GM12892 (cell line): ENCODE data around the gene OR10H4.

Experiments
- DNase-seq: peaks from one replicate; pipeline ENCODE4 v3.0.0; 2011; ENCODE audit not compliant: insufficient read length
- FAIRE-seq: peaks from 2 replicates; lab custom pipeline; 2011; peaks lifted over from hg19 to GRCh38; lab: Jason Lieb, UNC
- POLR2A ChIP-seq: IDR thresholded peaks from 2 replicates; pipeline ENCODE4 v1.6.1; 2011; ENCODE audit warnings: low read depth, low read length, control low read depth
- POLR2AphosphoS5 ChIP-seq: IDR thresholded peaks from 2 replicates; pipeline ENCODE4 v1.6.1; 2011; ENCODE audit warnings: low read depth, low read length, control low read depth
- TAF1 ChIP-seq: IDR thresholded peaks from 2 replicates; pipeline ENCODE4 v1.6.1; 2011; ENCODE audit warnings: low read depth, mild to moderate bottlenecking, control low read depth, low read length, borderline replicate concordance

OR10H4 gene

DNA sequence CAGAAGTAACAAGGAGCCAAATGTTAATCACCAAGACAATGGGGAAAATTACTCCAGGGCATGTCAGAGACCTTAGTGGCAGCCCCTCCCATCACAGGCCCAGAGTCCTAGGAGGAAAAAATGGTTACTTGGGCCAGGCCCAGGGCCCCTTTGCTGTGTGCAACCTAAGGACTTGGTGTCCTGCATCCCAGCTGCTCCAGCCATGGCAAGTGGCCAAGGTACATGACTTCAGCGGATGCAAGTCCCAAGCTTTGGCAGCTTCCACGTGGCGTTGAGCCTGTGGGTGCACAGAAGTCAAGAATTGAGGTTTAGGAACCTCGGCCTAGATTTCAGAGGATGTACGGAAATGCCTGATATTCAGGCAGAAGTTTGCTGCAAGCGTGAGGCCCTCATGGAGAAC is 46.7 kb downstream of the OR10H4 start:
- no peak for DNase-seq
- no peak for FAIRE-seq
- TF ChIP-seq POLR2AphosphoS5 (no peak), POLR2A (no peak), TAF1 (no peak)

DNA sequence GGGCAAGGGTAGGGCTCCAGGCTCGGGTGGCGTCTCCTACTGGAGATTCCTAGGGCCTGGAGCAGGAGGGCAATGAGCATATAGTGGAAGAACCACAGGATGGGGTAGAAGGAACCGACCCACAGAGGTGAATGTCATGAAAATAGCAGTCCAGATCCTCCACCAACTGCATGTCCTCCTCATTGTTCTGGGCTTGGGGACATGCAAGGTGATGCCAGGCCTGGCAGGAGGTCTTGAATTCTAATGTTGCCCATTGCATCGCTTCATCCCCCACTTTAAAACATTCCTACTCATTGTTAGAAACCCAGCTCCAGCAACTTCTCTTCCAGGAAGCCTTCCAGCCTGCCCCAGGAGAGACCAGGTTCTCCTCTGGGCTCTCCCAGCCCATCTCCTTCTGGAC is 49.4 kb downstream of the OR10H4 start:
- no peak for FAIRE-seq
- TF ChIP-seq POLR2AphosphoS5 (no peak), POLR2A (no peak), TAF1 (no peak)
- no peak for DNase-seq
